HG03575 (cell line): ENCODE results near the gene AIF1.

Experiments used
- ATAC-seq: cut with Tn5 transposase; IDR thresholded peaks from one replicate; pipeline ENCODE4 v1.9.1; 2021; ENCODE audit not compliant: unreplicated experiment, insufficient number of reproducible peaks, low FRiP score; ENCODE audit errors: extremely low read depth

AIF1 gene

DNA sequence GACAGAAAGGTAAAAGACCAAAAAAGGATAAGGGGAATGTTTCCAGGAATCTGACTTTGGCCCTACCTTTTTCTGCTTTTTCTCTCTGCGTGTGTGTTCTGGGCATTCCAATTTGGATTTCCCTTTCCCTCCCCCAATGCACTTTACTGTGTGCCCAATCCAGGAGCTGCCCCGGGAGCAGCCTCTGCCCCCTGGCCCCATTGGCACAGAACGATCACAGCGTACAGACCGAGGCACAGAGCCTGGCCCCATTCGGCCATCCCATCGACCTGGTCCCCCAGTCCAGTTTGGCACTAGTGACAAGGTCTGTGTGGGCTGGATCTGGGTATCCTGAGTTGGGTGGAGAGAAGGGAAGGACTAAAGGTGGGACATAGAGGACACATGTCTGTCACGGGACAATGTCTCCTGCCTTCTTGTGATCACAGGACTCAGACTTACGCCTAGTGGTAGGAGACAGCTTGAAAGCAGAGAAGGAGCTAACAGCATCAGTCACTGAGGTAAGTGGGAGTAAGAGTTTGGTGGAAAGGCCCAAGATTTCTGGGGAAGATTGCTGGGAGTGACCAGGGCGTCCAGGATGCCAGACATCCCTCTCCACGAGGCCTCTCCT, 20.0 kb downstream of the AIF1 start:
- ATAC-seq: no peak

GRCh38 chr6:31636698-31637596, 21.9 kb downstream of the AIF1 start:
- no peak for ATAC-seq

GRCh38 chr6:31639043-31639442, 24.0 kb downstream of the AIF1 start:
- ATAC-seq: no peak

GRCh38 chr6:31639449-31639861, 24.4 kb downstream of the AIF1 start:
- ATAC-seq: no peak

GRCh38 chr6:31640612-31641011, 25.6 kb downstream of the AIF1 start:
- ATAC-seq: no peak

GRCh38 chr6:31641370-31641769, 26.3 kb downstream of the AIF1 start:
- ATAC-seq: no peak

- no peak for ATAC-seq
Observed at GRCh38 chr6:31642798-31643570, 27.9 kb downstream of the AIF1 start.

- ATAC-seq: no peak
Observed at GRCh38 chr6:31643818-31644454, 28.9 kb downstream of the AIF1 start.

GRCh38 chr6:31645325-31645724, 30.3 kb downstream of the AIF1 start:
- no peak for ATAC-seq

DNA sequence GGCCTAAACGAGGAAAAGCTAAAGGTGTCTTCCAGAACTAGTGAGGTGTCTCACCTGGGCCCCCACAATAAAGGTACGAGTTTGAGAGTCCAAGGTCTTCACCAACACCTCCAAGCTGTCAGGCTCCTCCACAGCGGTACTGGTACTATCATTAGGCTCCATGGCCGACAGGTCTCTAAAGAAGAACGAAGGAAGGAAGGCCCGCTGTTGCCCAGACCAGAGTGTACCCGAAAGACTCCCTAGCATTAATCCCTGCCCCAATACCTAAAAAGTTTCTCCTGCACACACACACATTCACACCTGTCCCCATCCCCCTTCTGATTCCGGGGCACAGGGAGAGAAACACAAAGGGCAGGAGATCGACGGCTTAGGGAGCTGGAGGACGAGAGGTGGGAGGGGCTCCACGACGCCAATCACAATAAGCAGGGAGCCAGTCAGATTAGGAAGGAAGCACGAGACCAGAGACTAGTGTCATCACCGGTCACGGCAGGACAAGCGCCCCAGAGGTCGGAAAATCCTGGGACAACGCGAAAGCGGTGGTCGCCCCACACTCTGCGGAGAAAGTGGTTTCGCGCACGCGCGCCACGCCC, 36.7 kb downstream of the AIF1 start:
- no peak for ATAC-seq

DNA sequence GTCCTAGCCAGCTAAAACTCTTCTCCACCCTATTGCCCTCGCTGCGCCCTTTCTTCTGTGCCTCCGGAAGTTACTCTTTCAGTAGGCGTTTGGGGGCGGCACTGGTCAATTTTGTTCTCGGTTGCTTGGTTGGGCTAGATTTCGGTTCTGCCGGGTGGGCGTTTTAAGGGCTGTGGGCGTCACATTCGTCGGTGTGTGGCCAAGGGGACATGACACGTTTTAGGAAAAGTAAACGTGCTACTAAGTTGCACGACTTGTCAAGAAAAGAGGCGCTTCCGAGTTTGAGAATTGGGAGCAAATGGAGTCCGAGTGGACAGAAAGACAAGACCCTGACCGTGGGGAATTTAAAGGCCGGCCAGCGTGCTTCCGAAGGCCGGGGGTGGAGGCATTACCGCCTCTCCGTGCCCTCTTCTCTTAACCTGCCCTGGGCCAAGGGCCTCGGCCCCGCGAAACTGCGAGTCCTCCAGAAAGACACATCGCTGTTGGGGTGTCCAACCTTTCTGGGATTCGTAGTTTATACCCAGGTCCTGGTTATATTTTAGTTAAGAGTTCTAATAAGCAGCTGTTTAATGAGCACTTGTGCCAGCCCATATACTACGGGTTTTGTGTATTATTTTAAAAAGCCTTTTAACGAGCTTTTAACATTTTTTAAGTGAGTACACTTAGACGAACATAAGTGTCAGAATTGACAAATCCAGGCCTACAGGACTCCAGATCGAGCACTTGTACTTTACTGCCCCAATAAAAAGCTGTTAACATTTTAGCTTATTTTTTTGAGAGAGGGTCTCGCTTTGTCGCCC, 38.1 kb downstream of the AIF1 start:
- ATAC-seq: no peak

DNA sequence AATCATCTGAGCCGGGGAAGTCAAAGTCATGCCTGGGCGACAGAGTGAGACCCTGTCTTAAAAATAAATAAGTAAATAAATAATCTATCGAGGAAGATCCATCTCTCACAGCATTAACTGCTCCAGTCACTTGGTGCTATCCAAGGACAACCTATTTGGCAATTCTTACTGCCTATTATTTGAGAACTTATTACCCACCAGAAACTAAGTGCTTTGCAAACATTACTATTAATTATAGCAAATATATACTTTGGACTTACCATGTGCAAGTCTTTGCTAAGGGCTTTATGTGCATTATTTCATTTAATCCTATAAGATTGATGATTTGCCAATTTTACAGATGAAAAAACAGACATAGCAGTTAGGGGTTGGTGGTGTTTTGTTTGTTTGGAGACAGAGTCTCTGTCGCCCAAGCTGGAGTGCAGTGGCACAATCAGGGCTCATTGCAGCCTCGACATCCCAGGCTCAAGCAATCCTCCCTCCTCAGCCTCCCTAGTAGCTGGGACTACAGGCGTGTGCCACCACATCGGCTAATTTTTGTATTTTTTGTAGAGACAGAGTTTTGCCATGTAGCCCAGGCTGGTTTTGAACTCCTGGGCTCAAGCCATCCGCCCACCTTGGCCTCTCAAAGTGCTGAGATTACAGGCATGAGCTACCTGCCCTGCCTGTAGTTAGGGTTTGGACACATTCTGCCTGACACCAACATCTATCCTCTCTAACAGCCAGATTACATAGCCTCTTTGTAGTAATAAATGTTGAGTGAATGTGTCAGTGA, 39.7 kb downstream of the AIF1 start:
- ATAC-seq: no peak

DNA sequence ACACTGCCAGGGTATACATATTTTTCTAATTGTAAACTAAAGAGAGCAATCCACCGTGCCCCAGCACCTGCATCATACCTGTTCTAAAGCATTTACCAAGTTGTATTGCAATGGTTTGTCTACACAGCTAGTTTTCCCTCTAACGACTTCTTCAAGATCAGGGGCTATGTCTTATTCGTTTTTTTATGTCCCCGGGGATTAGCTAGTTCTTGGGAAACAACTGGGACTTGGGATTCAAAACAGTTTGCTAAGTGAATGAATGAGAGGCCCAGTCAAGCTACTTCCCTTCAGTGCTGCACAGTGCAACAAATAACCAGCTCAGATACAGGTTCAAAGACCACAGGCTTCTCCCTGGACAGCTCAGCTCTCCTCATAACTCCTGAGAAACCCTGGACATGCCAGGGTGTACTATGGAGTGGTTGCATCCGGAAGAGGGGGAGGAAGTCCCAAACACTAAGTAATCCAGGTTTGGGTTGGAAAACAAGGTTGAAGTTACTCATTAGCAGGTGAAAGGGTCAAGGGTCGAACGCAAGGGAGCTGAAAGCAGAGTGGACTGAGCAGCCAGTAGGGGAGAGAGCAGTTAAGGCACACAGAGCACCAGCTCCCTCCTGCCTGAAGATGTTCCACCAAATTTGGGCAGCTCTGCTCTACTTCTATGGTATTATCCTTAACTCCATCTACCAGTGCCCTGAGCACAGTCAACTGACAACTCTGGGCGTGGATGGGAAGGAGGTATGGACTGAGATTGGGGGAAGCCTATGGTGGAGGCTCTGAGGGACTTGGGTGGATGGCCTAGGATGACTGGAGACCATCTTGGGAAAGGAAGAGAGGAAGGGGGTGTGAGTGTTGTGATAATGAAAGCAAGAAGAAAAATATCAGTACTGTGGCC, 40.6 kb downstream of the AIF1 start, which contains the start of gene APOM:
TSS of gene APOM (plus strand) at position 546 of the 889 bp plus-strand sequence. CDS start at position 619, 73 bp downstream.
- ATAC-seq: no peak

GRCh38 chr6:31657406-31658157, 42.5 kb downstream of the AIF1 start:
- no peak for ATAC-seq

DNA sequence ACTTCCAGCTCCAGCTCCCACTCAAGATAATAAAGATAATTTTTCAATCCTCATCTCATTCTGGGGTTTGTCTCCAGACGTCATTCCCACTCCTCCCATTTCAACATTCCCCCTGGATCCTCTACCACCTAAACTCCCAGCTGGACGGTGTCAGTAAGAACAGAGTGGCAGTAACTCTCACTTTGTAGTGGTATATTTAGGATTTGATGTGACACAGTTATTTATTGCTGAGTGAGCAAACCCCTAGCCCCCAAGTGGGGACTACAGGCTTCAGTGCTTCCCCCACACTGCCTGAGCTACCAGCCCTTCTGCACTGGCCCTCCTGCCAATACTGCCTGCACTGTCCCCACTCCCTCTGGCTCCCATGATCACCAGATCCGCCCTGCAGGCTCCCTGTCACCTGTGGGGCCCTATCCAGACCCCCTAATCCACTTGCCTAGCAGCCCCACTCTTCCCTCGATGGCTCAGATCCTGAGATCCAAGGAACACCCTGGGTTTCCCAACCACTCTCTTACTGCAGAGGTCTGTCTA, 43.2 kb downstream of the AIF1 start:
- ATAC-seq: no peak
